Hepatic stellate cell (primary cell): ENCODE results near the gene DENND2A.
"Not testable (repeated sequence)": the region's sequence is repeated elsewhere in the genome, so short reads cannot be mapped to it uniquely, and the experiment has no call there.

Experiments
- DNase-seq: peaks from one replicate; pipeline ENCODE4 v3.0.0; 2011; ENCODE audit warnings: low spot score

The DENND2A gene

GRCh38 chr7:140640727-140641523, at the start of gene DENND2A:
TSS of gene DENND2A (minus strand) at chr7:140640813. CDS start at chr7:140602397, 38,416 bp downstream.
- no peak for DNase-seq

GRCh38 chr7:140689199-140690152, 48.9 kb upstream of the DENND2A start:
- no peak for DNase-seq

GRCh38 chr7:140688341-140688740, 47.7 kb upstream of the DENND2A start:
- DNase-seq = no peak

GRCh38 chr7:140686921-140687320, 46.3 kb upstream of the DENND2A start:
- DNase-seq = no peak

GRCh38 chr7:140685407-140686087, 44.9 kb upstream of the DENND2A start:
- DNase-seq = no peak

- DNase-seq = no peak
Observed at GRCh38 chr7:140684066-140684950, 43.7 kb upstream of the DENND2A start.

GRCh38 chr7:140683657-140684056, 43.0 kb upstream of the DENND2A start:
- no peak for DNase-seq

GRCh38 chr7:140681766-140682165, 41.2 kb upstream of the DENND2A start:
- no peak for DNase-seq

GRCh38 chr7:140680886-140681285, 40.3 kb upstream of the DENND2A start:
- DNase-seq = no peak

GRCh38 chr7:140679186-140679585, 38.6 kb upstream of the DENND2A start:
- DNase-seq = no peak

- no peak for DNase-seq
Observed at GRCh38 chr7:140678816-140679130, 38.2 kb upstream of the DENND2A start.

GRCh38 chr7:140678081-140678815, 37.6 kb upstream of the DENND2A start:
- no peak for DNase-seq

GRCh38 chr7:140677496-140677895, 36.9 kb upstream of the DENND2A start:
- no peak for DNase-seq

- DNase-seq = not testable (repeated sequence)
Observed at GRCh38 chr7:140676956-140677355, 36.3 kb upstream of the DENND2A start.

- DNase-seq = no peak
Observed at GRCh38 chr7:140676306-140676705, 35.7 kb upstream of the DENND2A start.

- DNase-seq = no peak
Observed at GRCh38 chr7:140675726-140676125, 35.1 kb upstream of the DENND2A start.

- peak; percentile 74 for DNase-seq
Observed at GRCh38 chr7:140674899-140675701, 34.5 kb upstream of the DENND2A start.

GRCh38 chr7:140674356-140674800, 33.8 kb upstream of the DENND2A start:
- no peak for DNase-seq

GRCh38 chr7:140673774-140674155, 33.2 kb upstream of the DENND2A start:
- no peak for DNase-seq
